Measurements from ENCODE around the gene TUBB4A. TPM values are rescaled to one million over a fixed set of nuclear protein-coding genes. Genes with fewer than 3 reads are reported as not detected.

The TUBB4A gene
- total and polyA plus RNA-seq, 9 of the 15 experiments (the other 6 are each of a cell fraction or from before 2014, with no cell fraction given) = 0.14 to 7.0 (median 0.75) TPM

DNA sequence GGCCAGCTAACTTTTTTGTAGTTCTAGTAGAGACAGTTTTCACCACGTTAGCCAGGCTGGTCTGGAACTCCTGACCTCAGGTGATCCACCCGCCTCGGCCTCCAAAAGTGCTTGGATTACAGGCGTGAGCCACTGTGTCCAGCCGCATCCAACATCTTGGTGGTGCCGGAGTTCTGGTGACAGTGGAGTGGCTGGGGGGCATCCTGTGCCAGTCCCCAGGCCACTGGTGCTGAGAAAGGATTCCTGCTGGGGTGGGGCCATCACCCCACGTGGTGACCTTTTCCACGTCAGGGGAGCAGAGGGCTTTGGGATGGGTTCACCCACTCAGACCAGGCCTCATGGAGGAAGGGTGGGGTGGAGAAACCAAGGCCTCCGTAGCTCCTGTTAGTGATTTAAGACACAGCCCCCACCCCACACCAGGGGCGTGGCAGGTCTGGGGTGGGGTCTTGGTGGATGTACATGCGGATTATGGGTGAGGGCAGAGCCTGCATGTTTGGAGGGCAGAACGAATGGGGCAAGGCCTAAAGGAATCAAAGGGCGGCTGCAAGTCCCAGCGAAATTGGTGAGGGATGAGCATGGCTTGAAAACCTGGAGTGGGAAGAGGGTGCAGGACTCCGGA, 12.9 kb upstream of the TUBB4A start (continued):
- TF ChIP-seq CCNT2 (IDR thresholded peaks at IDR 0.05; ENCODE audit: borderline replicate concordance, extremely low read depth, insufficient read length, low read depth, low read length) (no peak), ATF1 (CRISPR knock-in tag; IDR thresholded peaks at IDR 0.05) (no peak), ATF1 (tag; IDR thresholded peaks at IDR 0.05) (no peak)

DNA sequence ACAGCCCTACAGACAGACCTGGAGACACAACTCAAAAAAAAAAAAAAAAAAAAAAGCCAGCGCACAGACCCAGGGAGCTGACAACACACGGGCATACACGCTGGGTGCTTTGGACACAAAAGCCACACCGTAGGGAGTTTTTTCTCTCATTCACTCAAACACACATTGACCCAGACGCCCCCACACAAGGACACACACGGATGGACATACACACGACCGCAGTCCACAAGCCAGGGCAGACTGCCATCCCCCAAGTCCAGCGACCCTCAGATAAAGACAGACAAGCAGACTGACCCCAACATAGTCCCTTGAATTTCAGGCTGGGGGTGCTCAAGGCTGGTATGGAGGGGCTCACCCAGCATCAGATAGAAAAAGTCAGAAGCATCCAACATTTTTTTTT, 12.0 kb upstream of the TUBB4A start:
- DNase-seq (ENCODE audit: extremely low read depth in 1 of 4, low spot score in 3 of 4) = no peak
- ATAC-seq = no peak
- no peaks in the 10 kb centered on the region for H3K9me1 ChIP-seq (ENCODE audit: control insufficient read depth, insufficient read depth, low read length)
- ChIA-PET POLR2A (no interaction called here), CTCF (ENCODE audit: low intra/inter-chr PET ratio) (no interaction called here)
- no peaks in the 10 kb centered on the region for H3K9me3 ChIP-seq (replicated peaks; ENCODE audit: control insufficient read depth, insufficient read depth, low read depth, low read length)
- H3K9ac ChIP-seq (ENCODE audit: insufficient read depth in 1 of 2, low read depth in 2 of 2, low read length in 2 of 2) = peak overlapping the region in 1 of 2 experiments; percentile 74; a peak in 1 of 4 replicates
- in situ Hi-C loops (cut with MboI) (no loop called here), intact Hi-C loops (cut with micrococcal nuclease) (loop anchor here (10.0 kb wide), 2 partner anchors 221 to 389 kb away; partner anchors contain the start of genes GPR108 and TRIP10)
- H3K27me3 ChIP-seq (ENCODE audit: control insufficient read depth in 2 of 2, insufficient read depth in 2 of 2, low read length in 2 of 2) = no peaks in the 10 kb centered on the region
- H3K27ac ChIP-seq (ENCODE audit: extremely low read depth, low read depth, low read length) = no peak overlapping the region
- no TSS peak for BruUV-seq (replicated peaks)
- 59% methylated on average over 8 of the region's 9 CpGs for WGBS (ENCODE audit: insufficient coverage, low coverage, missing lambda C conversion rate)
- FAIRE-seq = no peak
- H4K20me1 ChIP-seq (replicated peaks; ENCODE audit: control insufficient read depth, insufficient read depth, low read length) = no peaks in the 10 kb centered on the region
- H3K36me3 ChIP-seq (ENCODE audit: control insufficient read depth, insufficient read depth, low read length) = no peaks in the 10 kb centered on the region
- H3K4me3 ChIP-seq = no peak overlapping the region
- H3K79me2 ChIP-seq (ENCODE audit: control insufficient read depth, insufficient read depth, low read length) = no peaks in the 10 kb centered on the region
- H2AFZ ChIP-seq (ENCODE audit: low read depth, low read length) = peak overlapping the region; percentile 56; the same call in 1 of the 2 replicates
- TF ChIP-seq SMAD4 (CRISPR knock-in tag; conservative IDR thresholded peaks at IDR 0.05) = no peak
- no peak for TF ChIP-seq OTX1 (CRISPR knock-in tag; IDR thresholded peaks at IDR 0.05)
- no peak for TF ChIP-seq DIDO1 (tag; IDR thresholded peaks at IDR 0.05; ENCODE audit: low read depth)
- no peak for TF ChIP-seq TBL1XR1 (IDR thresholded peaks at IDR 0.05; ENCODE audit: low read length in 2 of 2)
- TF ChIP-seq SRSF9 (IDR thresholded peaks at IDR 0.05; ENCODE audit: borderline replicate concordance, low read depth, low read length) = no peak
- peaks cover 4 to 37% of the 10 kb centered on the region in 2 experiments; a peak in 4 of 5 replicates for H3K4me1 ChIP-seq (replicated peaks in 1 of 2; ENCODE audit: control insufficient read depth in 2 of 2, insufficient read depth in 2 of 2, low read length in 2 of 2)
- no peak overlapping the region for H3K4me2 ChIP-seq (ENCODE audit: insufficient read depth, low read length)
